HCT116 (cell line): ENCODE measurements around the gene EYA4. TPM values are rescaled to one million over a fixed set of nuclear protein-coding genes. Genes with fewer than 3 reads are reported as not detected.

Experiments used
- ATAC-seq: fragments of 200-7000 bp; cut with Tn5 transposase; 2 replicates; pipeline ENCODE4 v1.9.1; 2020; ENCODE audit warnings: mild to moderate bottlenecking, moderate library complexity
- BruUV-seq: library from RNA; stranded (reverse); fragments of 400-500 nt; replicated peaks from 2 replicates; lab custom pipeline; 2021; lab: Mats Ljungman, UMichigan
- CTCF ChIA-PET: fragments of 300-600 bp; sonication (Branson Sonifier 250); formaldehyde crosslinking; loops from one replicate; lab custom pipeline; 2021; ENCODE audit warnings: antibody characterized with exemption; lab: Charles Lee
- POLR2A ChIA-PET: fragments of 300-600, 350-600 bp; sonication (Branson Sonifier 250); formaldehyde crosslinking; loops from one replicate; lab custom pipeline; 2021; ENCODE audit warnings: antibody characterized with exemption; lab: Charles Lee
- RAD21 ChIA-PET, 2 experiments: fragments of 300-600 bp; sonication (Branson Sonifier 250); formaldehyde crosslinking; loops; one replicate each; lab custom pipeline; 2023; ENCODE audit warnings: low total read pairs in 2 of 2; ENCODE audit not compliant: uncharacterized antibody in 2 of 2, unreplicated experiment in 2 of 2, low non-redundant PET in 1 of 2; lab: Charles Lee
- DNase-seq: peaks from one replicate; pipeline ENCODE4 v3.0.0-alpha.2; 2010; ENCODE audit warnings: low read depth, low spot score
- H2AFZ ChIP-seq: fragments of 200-600 bp; shearing (Covaris generic), sonication (generic); 2 replicates; pipeline ENCODE4 v1.6.1; 2017; ENCODE audit warnings: low read depth, mixed run types, mixed read lengths, antibody characterized with exemption, low read length; ENCODE audit not compliant: poor library complexity, severe bottlenecking
- H3K27ac ChIP-seq: 2 replicates; pipeline ENCODE4 v1.5.1; 2012; ENCODE audit warnings: low read depth, low read length
- H3K27me3 ChIP-seq: fragments of 200-600 bp; sonication (generic); 2 replicates; pipeline ENCODE4 v1.6.1; 2016; ENCODE audit warnings: mixed run types, low read length, mixed read lengths; ENCODE audit not compliant: insufficient read depth
- H3K36me3 ChIP-seq, 2 experiments: fragments of 200-500 bp in 1 of 2; fragments of 200-600 bp in 1 of 2; sonication (Bioruptor generic) in 1 of 2; sonication (generic) in 1 of 2; 2 replicates each; pipeline versions ENCODE4 v1.5.1 to v1.6.1; 2014 to 2016; ENCODE audit warnings: low read length in 2 of 2, inconsistent platforms in 1 of 2, mixed read lengths in 1 of 2, mixed run types in 1 of 2; ENCODE audit not compliant: insufficient read depth in 2 of 2, control insufficient read depth in 1 of 2
- H3K4me1 ChIP-seq, 2 experiments: fragments of 200-600 bp in 1 of 2; sonication (generic) in 1 of 2; 2 replicates each; pipeline versions ENCODE4 v1.5.1 to v1.6.1; 2012 to 2017; ENCODE audit warnings: low read length in 2 of 2, inconsistent platforms in 1 of 2, mild to moderate bottlenecking in 1 of 2, mixed read lengths in 1 of 2, mixed run types in 1 of 2, moderate library complexity in 1 of 2; ENCODE audit not compliant: insufficient read depth in 2 of 2, control insufficient read depth in 1 of 2
- H3K4me2 ChIP-seq: fragments of 200-600 bp; sonication (generic); 2 replicates; pipeline ENCODE4 v1.6.1; 2017; ENCODE audit warnings: mixed run types, low read length, mixed read lengths
- H3K4me3 ChIP-seq, 2 experiments: fragments of 200-600 bp in 1 of 2; sonication (generic) in 1 of 2; replicated peaks in 1 of 2; 2 replicates each; pipeline ENCODE4 v1.5.1; 2011 to 2016; ENCODE audit warnings: low read length in 2 of 2, control low read depth in 1 of 2, low read depth in 1 of 2, mild to moderate bottlenecking in 1 of 2, mixed read lengths in 1 of 2, mixed run types in 1 of 2
- H3K79me2 ChIP-seq: fragments of 200-600 bp; sonication (generic); 2 replicates; pipeline ENCODE4 v1.6.1; 2017; ENCODE audit warnings: mild to moderate bottlenecking, mixed run types, low read length, moderate library complexity, mixed read lengths; ENCODE audit not compliant: insufficient read depth
- H3K9ac ChIP-seq: fragments of 200-600 bp; sonication (generic); 2 replicates; pipeline ENCODE4 v1.6.1; 2016; ENCODE audit warnings: low read length, mixed read lengths
- H3K9me2 ChIP-seq: fragments of 200-600 bp; sonication (generic), shearing (Covaris generic); 2 replicates; pipeline ENCODE4 v1.6.1; 2017; ENCODE audit warnings: mixed run types, mild to moderate bottlenecking, moderate library complexity; ENCODE audit not compliant: insufficient read depth
- H3K9me3 ChIP-seq, 2 experiments: fragments of 200-500 bp in 1 of 2; fragments of 200-600 bp in 1 of 2; sonication (Bioruptor generic) in 1 of 2; sonication (generic) in 1 of 2; 2 replicates each; pipeline ENCODE4 v1.6.1; 2014 to 2017; ENCODE audit warnings: low read length in 2 of 2, mixed read lengths in 2 of 2, inconsistent platforms in 1 of 2, low read depth in 1 of 2, mild to moderate bottlenecking in 1 of 2, mixed run types in 1 of 2, moderate library complexity in 1 of 2; ENCODE audit not compliant: control insufficient read depth in 1 of 2, insufficient read depth in 1 of 2
- H4K20me1 ChIP-seq: fragments of 200-600 bp; sonication (generic), shearing (Covaris generic); 2 replicates; pipeline ENCODE4 v1.6.1; 2017; ENCODE audit warnings: mixed run types, mild to moderate bottlenecking, moderate library complexity; ENCODE audit not compliant: insufficient read depth
- CBX3 ChIP-seq: IDR thresholded peaks from 2 replicates; pipeline ENCODE4 v1.6.1; 2012; ENCODE audit warnings: low read depth
- CTCF ChIP-seq, 3 experiments: fragments of 200-600 bp in 1 of 3; sonication (generic) in 1 of 3; IDR thresholded peaks in 2 of 3; conservative IDR thresholded peaks in 1 of 3; 2 replicates each; pipeline ENCODE4 v1.5.1; 2012 to 2017; ENCODE audit warnings: low read depth in 2 of 3, low read length in 2 of 3, antibody characterized with exemption in 1 of 3, borderline replicate concordance in 1 of 3, control low read depth in 1 of 3, mild to moderate bottlenecking in 1 of 3, mixed read lengths in 1 of 3, mixed run types in 1 of 3, moderate library complexity in 1 of 3; ENCODE audit not compliant: insufficient read depth in 1 of 3
- EGR1 ChIP-seq: IDR thresholded peaks from 2 replicates; pipeline ENCODE4 v1.6.1; 2012; ENCODE audit warnings: low read depth
- EZH2 ChIP-seq: fragments of 200-600 bp; sonication (generic); IDR thresholded peaks from 2 replicates; pipeline ENCODE4 v1.6.1; 2017; ENCODE audit warnings: antibody characterized with exemption, mixed run types
- JUND ChIP-seq: IDR thresholded peaks from 2 replicates; pipeline ENCODE4 v1.6.1; 2012
- MAX ChIP-seq: IDR thresholded peaks from 2 replicates; pipeline ENCODE4 v1.6.1; 2012
- POLR2A ChIP-seq: IDR thresholded peaks from 2 replicates; pipeline ENCODE4 v1.7.0; 2011; ENCODE audit warnings: borderline replicate concordance; ENCODE audit not compliant: insufficient read depth, insufficient read length; ENCODE audit errors: extremely low read depth
- POLR2AphosphoS5 ChIP-seq: IDR thresholded peaks from 2 replicates; pipeline ENCODE4 v1.6.1; 2011; ENCODE audit warnings: mild to moderate bottlenecking, low read depth, low read length, moderate library complexity
- RAD21 ChIP-seq: IDR thresholded peaks from 2 replicates; pipeline ENCODE4 v1.6.1; 2012; ENCODE audit warnings: low read depth, mild to moderate bottlenecking
- REST ChIP-seq: IDR thresholded peaks from 2 replicates; pipeline ENCODE4 v1.6.1; 2012; ENCODE audit warnings: low read depth
- SIN3A ChIP-seq: IDR thresholded peaks from 2 replicates; pipeline ENCODE4 v1.6.1; 2012; ENCODE audit warnings: low read depth
- SP1 ChIP-seq: IDR thresholded peaks from 2 replicates; pipeline ENCODE4 v1.6.1; 2012; ENCODE audit warnings: low read depth
- SRF ChIP-seq: IDR thresholded peaks from 2 replicates; pipeline ENCODE4 v1.6.1; 2012; ENCODE audit warnings: low read depth
- ZBTB33 ChIP-seq: IDR thresholded peaks from 2 replicates; pipeline ENCODE4 v1.6.1; 2011; ENCODE audit warnings: mild to moderate bottlenecking, low read length, moderate library complexity; ENCODE audit not compliant: insufficient replicate concordance; ENCODE audit errors: extremely low read depth
- ZFX ChIP-seq: fragments of 450-650 bp; IDR thresholded peaks from 2 replicates; pipeline ENCODE4 v1.6.1; 2017
- ZNF274 ChIP-seq: fragments of 200-500 bp; sonication (Bioruptor generic); IDR thresholded peaks from 2 replicates; pipeline ENCODE4 v1.6.1; 2014; ENCODE audit warnings: mild to moderate bottlenecking, low read depth, low read length, inconsistent platforms
- intact Hi-C: fragments of 100-400 bp; cut with micrococcal nuclease; formaldehyde crosslinking; loops from 2 replicates; pipeline ENCODE4 v1.10.0; 2022
- total RNA-seq: library from RNA; stranded (reverse); gene quantifications from one replicate; pipeline ENCODE4 v1.2.1, GENCODE V29; 2021; ENCODE audit not compliant: unreplicated experiment

Gene EYA4
- total RNA-seq, 1 experiment from 2014 or later: not detected

GRCh38 chr6:133300896-133301295 is 59.7 kb downstream of the EYA4 start:
- DNase-seq: no peak
- H3K4me2 ChIP-seq: no peak overlapping the region
- no peak overlapping the region for H3K9ac ChIP-seq
- H3K9me2 ChIP-seq: no peaks in the 10 kb centered on the region
- BruUV-seq: no TSS peak
- intact Hi-C loops: no loop called here
- no peak overlapping the region for H3K4me3 ChIP-seq
- H2AFZ ChIP-seq: no peak overlapping the region
- H3K4me1 ChIP-seq: no peaks in the 10 kb centered on the region
- H4K20me1 ChIP-seq: no peaks in the 10 kb centered on the region
- ChIA-PET CTCF (no interaction called here), RAD21 (no interaction called here)
- H3K27me3 ChIP-seq: peaks cover 13% of the 10 kb centered on the region; the same call in 1 of the 2 replicates
- TF ChIP-seq CBX3 (no peak), EZH2 (no peak), ZNF274 (no peak), POLR2AphosphoS5 (no peak), SRF (no peak), RAD21 (no peak), EGR1 (no peak), JUND (no peak), REST (no peak), ZFX (no peak), MAX (no peak), CTCF (IDR thresholded peaks at IDR 0.05 in 2 of 3, conservative IDR thresholded peaks at IDR 0.05 in 1 of 3; ENCODE audit: borderline replicate concordance in 1 of 3, insufficient read depth in 1 of 3, low read depth in 2 of 3, low read length in 2 of 3) (no peak), ZBTB33 (no peak), SIN3A (no peak), POLR2A (no peak), SP1 (no peak)
- TF ChIP-seq, all 23 proteins: peak for 0
- ATAC-seq: no peak
- Histone ChIP-seq H3K79me2 (no peaks in the 10 kb centered on the region), H3K36me3 (no peaks in the 10 kb centered on the region), H3K27ac (no peak overlapping the region), H3K9me3 (no peaks in the 10 kb centered on the region)
- POLR2A ChIA-PET: no interaction called here
